NCI-H345 treated with DMSO at 0.1 percent for 48 hours (cell line): ENCODE measurements around the gene NFATC4.
A peak's percentile ranks its signal among the peaks of the same experiment; 100 is the strongest.
"Not testable (repeated sequence)": the region's sequence is repeated elsewhere in the genome, so short reads cannot be mapped to it uniquely, and the experiment has no call there.

Experiments used
- DNase-seq: peaks from one replicate; lab custom pipeline; 2025; ENCODE audit not compliant: unreplicated experiment; lab: John Stamatoyannopoulos, UW

The NFATC4 gene

GRCh38 chr14:24366721-24367513, 1.1 kb upstream of the NFATC4 start:
- peak; percentile 94 for DNase-seq

GRCh38 chr14:24368212-24368561, 203 bp downstream of the NFATC4 start:
- DNase-seq, result no peak

- DNase-seq, result no peak
Measured at GRCh38 chr14:24368562-24369252, 723 bp downstream of the NFATC4 start.

DNA sequence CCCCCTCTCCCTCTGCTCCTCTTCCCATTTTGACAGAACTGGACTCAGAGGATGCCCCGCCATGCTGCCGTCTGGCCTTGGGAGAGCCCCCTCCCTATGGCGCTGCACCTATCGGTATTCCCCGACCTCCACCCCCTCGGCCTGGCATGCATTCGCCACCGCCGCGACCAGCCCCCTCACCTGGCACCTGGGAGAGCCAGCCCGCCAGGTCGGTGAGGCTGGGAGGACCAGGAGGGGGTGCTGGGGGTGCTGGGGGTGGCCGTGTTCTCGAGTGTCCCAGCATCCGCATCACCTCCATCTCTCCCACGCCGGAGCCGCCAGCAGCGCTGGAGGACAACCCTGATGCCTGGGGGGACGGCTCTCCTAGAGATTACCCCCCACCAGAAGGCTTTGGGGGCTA, 1.5 kb downstream of the NFATC4 start:
- DNase-seq, result no peak

- no peak for DNase-seq
Measured at GRCh38 chr14:24369907-24370687, 2.1 kb downstream of the NFATC4 start.

DNA sequence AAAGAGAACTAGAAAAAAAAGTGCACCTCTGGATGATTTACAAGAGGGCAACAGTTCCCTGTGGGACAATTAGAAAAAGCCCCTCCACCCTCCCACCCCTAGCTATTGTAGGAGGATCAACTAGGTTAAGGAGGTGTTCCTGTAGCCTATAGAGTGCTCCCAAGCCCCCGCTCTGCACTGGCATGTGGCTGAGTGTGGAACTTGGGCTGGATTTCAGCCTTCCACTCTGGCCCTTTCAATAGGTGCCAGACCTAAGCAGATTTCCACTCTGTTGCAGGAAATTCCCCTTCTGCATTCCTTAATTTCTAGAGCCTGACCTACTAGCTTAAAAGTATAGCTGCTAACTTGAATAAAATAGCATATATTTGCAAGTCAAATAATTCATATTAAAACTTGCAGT, 2.8 kb downstream of the NFATC4 start:
- no peak for DNase-seq

DNA sequence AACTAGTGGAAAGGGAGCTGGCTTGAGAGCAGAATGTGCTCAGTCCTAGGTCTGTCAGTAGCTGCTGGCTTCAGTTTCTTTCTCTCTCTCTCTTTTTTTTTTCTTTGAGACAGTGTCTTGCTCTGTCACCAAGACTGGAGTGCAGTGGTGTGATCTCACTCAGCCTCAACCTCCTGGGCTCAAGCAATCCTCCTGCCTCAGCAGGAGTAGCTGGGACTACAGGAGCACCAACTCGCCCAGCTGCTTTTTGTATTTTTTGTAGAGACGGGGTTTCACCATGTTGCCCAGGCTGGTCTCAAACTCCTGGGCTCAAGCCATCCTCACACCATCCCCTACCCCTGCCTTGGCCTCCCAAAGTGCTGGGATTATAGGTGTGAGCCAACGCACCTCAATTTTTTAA, 3.6 kb downstream of the NFATC4 start:
- DNase-seq, result not testable (repeated sequence)

DNA sequence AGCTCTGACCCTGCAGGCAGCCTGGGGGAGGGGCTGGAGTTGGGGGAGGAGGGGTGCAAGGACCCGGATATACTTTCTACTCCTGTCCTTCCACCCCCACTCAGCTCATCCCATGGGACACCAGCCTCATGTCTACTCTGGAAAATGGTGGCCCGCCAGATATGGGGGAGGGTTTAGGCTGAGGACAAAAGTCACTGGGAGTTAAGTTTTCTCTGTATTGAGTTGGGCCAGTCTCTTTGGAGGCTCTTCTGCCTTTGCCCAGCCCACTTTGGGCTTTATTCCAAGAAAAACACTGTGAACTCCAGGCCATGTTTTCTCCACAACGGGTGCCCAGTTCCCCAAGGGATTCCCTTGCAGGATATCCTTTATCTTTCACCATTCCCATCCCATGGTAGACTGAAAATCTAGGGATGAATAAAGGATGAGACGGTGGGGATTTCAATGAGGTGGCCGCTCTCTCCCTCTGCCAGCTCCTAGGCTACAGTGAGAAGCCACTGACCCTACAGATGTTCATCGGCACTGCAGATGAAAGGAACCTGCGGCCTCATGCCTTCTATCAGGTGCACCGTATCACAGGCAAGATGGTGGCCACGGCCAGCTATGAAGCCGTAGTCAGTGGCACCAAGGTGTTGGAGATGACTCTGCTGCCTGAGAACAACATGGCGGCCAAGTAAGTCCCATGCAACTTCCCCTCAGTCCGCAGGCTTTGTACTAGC, 4.9 kb downstream of the NFATC4 start:
- DNase-seq, result no peak

- no peak for DNase-seq
Measured at GRCh38 chr14:24376448-24377070, 8.6 kb downstream of the NFATC4 start.

DNA sequence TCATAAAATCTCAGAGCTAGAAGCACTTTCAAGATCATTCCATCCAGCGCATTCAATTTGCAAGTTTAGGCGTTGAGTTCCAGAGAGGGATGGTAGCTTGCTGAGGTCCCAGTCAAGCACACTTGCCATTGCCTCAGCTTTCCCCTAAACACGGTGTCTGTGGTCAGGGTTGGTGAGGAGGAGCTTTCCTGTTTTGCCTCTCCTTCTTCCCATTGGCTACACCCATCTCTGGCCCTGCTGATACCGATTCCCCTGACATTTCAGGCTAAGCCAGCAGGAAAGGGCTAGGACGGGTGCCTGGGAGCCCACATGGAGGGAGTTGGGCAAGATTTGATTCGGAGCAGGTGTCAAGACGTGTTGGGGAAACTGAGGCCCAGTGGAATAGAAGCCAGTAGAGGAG, 9.1 kb downstream of the NFATC4 start:
- no peak for DNase-seq

- DNase-seq, result no peak
Measured at GRCh38 chr14:24377657-24378056, 9.7 kb downstream of the NFATC4 start.

- no peak for DNase-seq
Measured at GRCh38 chr14:24378327-24378726, 10.3 kb downstream of the NFATC4 start.

- DNase-seq, result no peak
Measured at GRCh38 chr14:24378981-24379906, 11.3 kb downstream of the NFATC4 start.

DNA sequence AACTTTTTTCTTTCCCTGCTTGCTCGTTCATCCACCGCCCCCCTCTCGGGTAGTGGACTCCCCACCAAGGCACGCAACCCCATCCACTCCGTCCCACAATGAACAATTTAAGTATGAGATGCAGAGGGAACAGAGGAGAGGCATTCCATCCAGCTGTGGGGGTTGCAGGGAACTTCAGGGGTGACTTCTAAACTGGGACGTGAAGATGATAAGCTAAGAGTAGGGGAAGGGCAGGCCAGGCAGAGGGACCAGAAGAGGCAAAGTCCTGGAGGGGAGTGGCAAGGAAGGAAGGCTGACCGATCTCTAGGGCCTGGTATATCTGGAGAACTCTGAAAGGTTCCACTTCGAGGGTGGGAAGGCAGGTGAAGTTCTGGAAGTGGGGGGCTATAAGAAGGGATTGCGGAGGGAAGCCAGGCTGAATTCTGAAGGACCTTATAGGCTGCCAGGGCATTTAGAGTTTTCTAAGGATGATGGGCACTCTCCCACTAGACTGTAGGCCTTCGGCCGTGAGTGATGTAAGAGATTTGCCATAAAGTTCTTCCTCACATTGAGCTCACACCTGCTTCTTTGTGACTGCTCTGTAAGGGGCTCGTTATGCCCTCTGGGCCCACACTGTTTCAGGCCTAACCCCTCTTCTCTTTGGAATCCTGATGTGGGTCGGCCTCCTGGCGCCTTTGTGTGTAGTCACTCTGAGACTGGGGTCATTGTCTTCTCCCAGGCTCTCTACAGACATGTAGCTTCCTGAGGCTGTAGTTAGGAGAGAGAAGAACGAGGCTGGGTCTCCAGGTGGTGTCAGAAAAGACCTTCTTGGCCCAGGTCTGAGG, 12.1 kb downstream of the NFATC4 start:
- DNase-seq, result no peak

- DNase-seq, result no peak
Measured at GRCh38 chr14:24381363-24382063, 13.5 kb downstream of the NFATC4 start.

DNA sequence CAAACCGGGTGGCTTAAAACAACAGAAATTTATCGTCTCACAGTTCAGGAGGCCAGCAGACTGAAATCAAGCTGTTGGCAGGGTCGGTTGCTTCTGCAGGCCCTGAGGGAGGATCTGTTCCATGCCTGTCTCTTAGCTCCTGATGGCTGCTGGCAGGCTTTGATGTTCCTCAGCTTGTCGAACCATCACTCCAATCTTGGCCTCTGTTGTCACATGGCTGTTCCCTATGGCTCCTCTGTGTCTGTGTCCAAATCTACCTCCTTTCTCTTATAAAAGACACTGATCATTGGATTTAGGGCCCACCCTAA, 14.0 kb downstream of the NFATC4 start:
- DNase-seq, result no peak

- no peak for DNase-seq
Measured at GRCh38 chr14:24384169-24384568, 16.2 kb downstream of the NFATC4 start.

DNA sequence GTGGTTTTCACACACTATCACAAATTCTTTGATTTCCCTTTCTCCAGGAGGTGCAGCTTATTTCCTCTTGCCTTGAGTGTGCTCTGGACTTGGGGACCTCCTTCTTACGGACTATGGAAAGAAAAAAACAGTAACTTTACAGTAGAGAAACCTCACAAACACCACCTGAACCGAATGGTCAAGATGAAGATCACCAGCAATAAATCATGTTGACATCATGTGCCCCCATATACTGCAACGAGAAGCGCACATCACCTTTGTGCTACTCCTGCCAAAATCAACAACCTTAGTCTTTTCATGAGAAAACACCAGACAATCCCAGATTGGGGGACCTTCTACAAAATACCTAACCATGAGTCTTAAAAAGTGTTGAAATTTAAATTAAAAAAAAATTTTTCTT, 17.5 kb downstream of the NFATC4 start:
- no peak for DNase-seq

DNA sequence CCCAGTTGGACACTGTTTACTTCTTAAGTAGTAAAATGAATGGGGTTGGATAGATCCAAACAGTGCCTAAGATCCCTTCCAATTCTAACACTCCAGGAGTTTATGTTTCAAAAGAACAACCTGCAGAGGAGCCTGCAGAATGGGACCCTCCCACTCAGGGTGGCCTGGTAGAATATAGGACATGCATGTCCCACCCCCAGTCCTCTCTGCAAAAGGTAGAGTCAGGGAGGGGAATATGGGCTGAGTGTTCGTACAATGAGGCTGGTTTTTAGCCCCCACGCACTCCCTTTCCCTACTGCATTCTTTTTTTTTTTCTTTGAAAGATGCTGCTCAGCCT, 19.0 kb downstream of the NFATC4 start:
- no peak for DNase-seq
